Dedifferentiated amniotic fluid mesenchymal stem cell (primary cell): ENCODE measurements around the gene BRSK2.

Experiments
- DNase-seq: peaks from one replicate; pipeline ENCODE4 v3.0.0-alpha.2; 2016; ENCODE audit errors: extremely low spot score

BRSK2 gene

GRCh38 chr11:1481861-1482441 lies 92.2 kb downstream of the BRSK2 start:
- no peak for DNase-seq

- DNase-seq = no peak
These were observed 93.1 kb downstream of the BRSK2 start for GRCh38 chr11:1482581-1483444.

- DNase-seq = no peak
These were observed 93.8 kb downstream of the BRSK2 start for GRCh38 chr11:1483445-1483961.

- no peak for DNase-seq
These were observed 94.4 kb downstream of the BRSK2 start for GRCh38 chr11:1484061-1484671.

GRCh38 chr11:1484695-1485503 lies 95.2 kb downstream of the BRSK2 start:
- DNase-seq = no peak

GRCh38 chr11:1485504-1485885 lies 95.8 kb downstream of the BRSK2 start:
- DNase-seq = no peak

GRCh38 chr11:1486054-1486825 lies 96.5 kb downstream of the BRSK2 start, which contains the start of gene MOB2:
MOB2 (minus strand) TSS chr11:1486779; CDS start chr11:1486556, 223 bp downstream.
- DNase-seq = no peak

GRCh38 chr11:1487091-1487850 lies 97.5 kb downstream of the BRSK2 start:
- no peak for DNase-seq

- no peak for DNase-seq
These were observed 98.3 kb downstream of the BRSK2 start for GRCh38 chr11:1487851-1488574.

- no peak for DNase-seq
These were observed 98.9 kb downstream of the BRSK2 start for GRCh38 chr11:1488575-1489180.

- no peak for DNase-seq
These were observed 100.9 kb downstream of the BRSK2 start for GRCh38 chr11:1490651-1491050.

- no peak for DNase-seq
These were observed 101.6 kb downstream of the BRSK2 start for GRCh38 chr11:1491379-1491778.

- no peak for DNase-seq
These were observed 104.0 kb downstream of the BRSK2 start for GRCh38 chr11:1493650-1494244.

- DNase-seq = no peak
These were observed 104.9 kb downstream of the BRSK2 start for GRCh38 chr11:1494650-1495049.

- DNase-seq = no peak
These were observed 106.5 kb downstream of the BRSK2 start for GRCh38 chr11:1496091-1496760.

- no peak for DNase-seq
These were observed 107.0 kb downstream of the BRSK2 start for GRCh38 chr11:1496761-1497095.

GRCh38 chr11:1497600-1497999 lies 107.9 kb downstream of the BRSK2 start:
- DNase-seq = no peak

GRCh38 chr11:1498262-1498661 lies 108.5 kb downstream of the BRSK2 start:
- DNase-seq = no peak
